Measurements from ENCODE around the gene KRCC1. TPM values are rescaled to one million over a fixed set of nuclear protein-coding genes. Genes with fewer than 3 reads are reported as not detected.

Gene KRCC1
- total and polyA plus RNA-seq, 9 of the 15 experiments (the other 6 are each of a cell fraction or from before 2014, with no cell fraction given): 1.9 to 6.0 (median 2.2) TPM

- no peak for TF ChIP-seq ZNF277 (CRISPR knock-in tag; IDR thresholded peaks at IDR 0.05; ENCODE audit: borderline replicate concordance)
- peak; percentile 98 for TF ChIP-seq POLR2H (tag; IDR thresholded peaks at IDR 0.05; ENCODE audit: low read depth)
- peak; percentile 98 for TF ChIP-seq ELF4 (CRISPR knock-in tag; IDR thresholded peaks at IDR 0.05)
- peak; percentile 86 for TF ChIP-seq FOXO4 (CRISPR knock-in tag; IDR thresholded peaks at IDR 0.05)
- peak; percentile 97 for TF ChIP-seq LCOR (CRISPR knock-in tag; IDR thresholded peaks at IDR 0.05)
- TF ChIP-seq EP400 (IDR thresholded peaks at IDR 0.05): peak; percentile 66
- TF ChIP-seq CREB5 (CRISPR knock-in tag; IDR thresholded peaks at IDR 0.05): peak; percentile 89
- peak; percentile 97 for TF ChIP-seq HMG20B (CRISPR knock-in tag; IDR thresholded peaks at IDR 0.05)
- TF ChIP-seq POLR2AphosphoS5 (IDR thresholded peaks at IDR 0.05; ENCODE audit: control insufficient read depth, insufficient read depth, low read depth, low read length): peak; percentile 100
- peak; percentile 50 for TF ChIP-seq TCF3 (CRISPR knock-in tag; IDR thresholded peaks at IDR 0.05)
- TF ChIP-seq NR2F6 (CRISPR knock-in tag; IDR thresholded peaks at IDR 0.05): peak; percentile 94
- TF ChIP-seq BDP1 (IDR thresholded peaks at IDR 0.05; ENCODE audit: insufficient read depth, insufficient read length): no peak
- peak; percentile 95; the same call in 1 of the 2 replicates for TF ChIP-seq ZHX1 (conservative IDR thresholded peaks at IDR 0.05; ENCODE audit: low read length)
- peak; percentile 71; the same call in 1 of the 2 replicates for TF ChIP-seq ZKSCAN8 (CRISPR knock-in tag; IDR thresholded peaks at IDR 0.05)
- TF ChIP-seq ZNF197 (CRISPR knock-in tag; IDR thresholded peaks at IDR 0.05; ENCODE audit: low read depth): 0 out of 2 replicates have a peak, but pooled peaks have one; percentile 84
- TF ChIP-seq E2F3 (CRISPR knock-in tag; IDR thresholded peaks at IDR 0.05): peak; percentile 48; the same call in 1 of the 2 replicates
- peak; percentile 98; the same call in 1 of the 2 replicates for TF ChIP-seq TARDBP (IDR thresholded peaks at IDR 0.05)
Observed at GRCh38 chr2:88016086-88016959, 39.3 kb downstream of the KRCC1 start, which contains the start of gene RNU2-63P (continued).
